NCI-H146 treated with DMSO at 0.1 percent for 48 hours (cell line): ENCODE measurements around the gene KCNE1.
A peak's percentile ranks its signal among the peaks of the same experiment; 100 is the strongest.
"Not testable (repeated sequence)": the region's sequence is repeated elsewhere in the genome, so short reads cannot be mapped to it uniquely, and the experiment has no call there.

Source experiments
- DNase-seq: peaks from one replicate; lab custom pipeline; 2025; ENCODE audit not compliant: unreplicated experiment; lab: John Stamatoyannopoulos, UW

KCNE1 gene

GRCh38 chr21:34514576-34515115, 2.6 kb upstream of the KCNE1 start:
- no peak for DNase-seq

GRCh38 chr21:34513129-34513675, 1.2 kb upstream of the KCNE1 start:
- DNase-seq, result no peak

- DNase-seq, result no peak
These were observed 829 bp downstream of the KCNE1 start for GRCh38 chr21:34511181-34511580.

GRCh38 chr21:34510148-34511142, 1.6 kb downstream of the KCNE1 start:
- DNase-seq, result peak; percentile 5

- no peak for DNase-seq
These were observed 2.9 kb downstream of the KCNE1 start for GRCh38 chr21:34509151-34509550.

GRCh38 chr21:34504595-34504994, 7.4 kb downstream of the KCNE1 start:
- DNase-seq, result no peak

- DNase-seq, result no peak
These were observed 9.4 kb downstream of the KCNE1 start for GRCh38 chr21:34502480-34503106.

- no peak for DNase-seq
These were observed 10.3 kb downstream of the KCNE1 start for GRCh38 chr21:34501716-34502115.

- DNase-seq, result no peak
These were observed 11.8 kb downstream of the KCNE1 start for GRCh38 chr21:34500191-34500590.

GRCh38 chr21:34499116-34499515, 12.9 kb downstream of the KCNE1 start:
- DNase-seq, result no peak

GRCh38 chr21:34498623-34499022, 13.4 kb downstream of the KCNE1 start:
- DNase-seq, result no peak

GRCh38 chr21:34483854-34484253, 28.2 kb downstream of the KCNE1 start:
- DNase-seq, result not testable (repeated sequence)

- not testable (repeated sequence) for DNase-seq
These were observed 28.6 kb downstream of the KCNE1 start for GRCh38 chr21:34483435-34483834.

GRCh38 chr21:34467333-34467732, 44.7 kb downstream of the KCNE1 start:
- not testable (repeated sequence) for DNase-seq

GRCh38 chr21:34459426-34459825, 52.6 kb downstream of the KCNE1 start:
- not testable (repeated sequence) for DNase-seq

- not testable (repeated sequence) for DNase-seq
These were observed 53.7 kb downstream of the KCNE1 start for GRCh38 chr21:34458266-34458665.

- DNase-seq, result not testable (repeated sequence)
These were observed 55.8 kb downstream of the KCNE1 start for GRCh38 chr21:34456180-34456579.

GRCh38 chr21:34455628-34456027, 56.4 kb downstream of the KCNE1 start:
- DNase-seq, result not testable (repeated sequence)

GRCh38 chr21:34447018-34447417, 65.0 kb downstream of the KCNE1 start:
- not testable (repeated sequence) for DNase-seq

GRCh38 chr21:34443486-34443885, 68.5 kb downstream of the KCNE1 start:
- DNase-seq, result not testable (repeated sequence)

GRCh38 chr21:34429710-34430109, 82.3 kb downstream of the KCNE1 start:
- DNase-seq, result not testable (repeated sequence)
